Peyer's patch (tissue), 4 donors: ENCODE results near the gene CRACDL. TPM values are rescaled to one million over a fixed set of nuclear protein-coding genes. Genes with fewer than 3 reads are reported as not detected.
A peak's percentile ranks its signal among the peaks of the same experiment; 100 is the strongest.

Source experiments
- DNase-seq, 3 donors: peaks; one replicate each; pipeline ENCODE4 v3.0.0-alpha.2; 2017 to 2019
- H3K27ac ChIP-seq, 4 donors: fragments of 200-600 bp; sonication (generic); one replicate each; pipeline ENCODE4 v1.5.1; 2016 to 2019
- H3K27me3 ChIP-seq, 2 donors: fragments of 200-600 bp; sonication (generic); one replicate each; pipeline ENCODE4 v1.5.1; 2019
- H3K36me3 ChIP-seq, 3 donors: fragments of 200-600 bp; sonication (generic); one replicate each; pipeline ENCODE4 v1.5.1; 2016 to 2019
- H3K4me1 ChIP-seq, 4 donors: fragments of 200-600 bp; sonication (generic); one replicate each; pipeline ENCODE4 v1.5.1; 2016 to 2019
- H3K4me3 ChIP-seq, 4 donors: fragments of 200-600 bp; sonication (generic); 1 replicate in 3 of 4; 2 replicates in 1 of 4; pipeline ENCODE4 v1.5.1; 2016 to 2019; ENCODE audit warnings: mild to moderate bottlenecking in 1 of 4
- H3K9me3 ChIP-seq, 4 donors: fragments of 200-600 bp; sonication (generic); one replicate each; pipeline ENCODE4 v1.5.1; 2016 to 2019; ENCODE audit warnings: mild to moderate bottlenecking in 1 of 4
- POLR2A ChIP-seq, 2 donors: fragments of 450-650 bp; IDR thresholded peaks; one replicate each; pipeline ENCODE4 v1.5.1; 2017; ENCODE audit warnings: antibody characterized with exemption in 2 of 2, mild to moderate bottlenecking in 2 of 2, moderate library complexity in 2 of 2
- total RNA-seq, 4 donors: library from RNA; depleted of rRNA; stranded (reverse); fragments of >200 nt; gene quantifications; one replicate each; pipeline ENCODE4 v1.1.0, GENCODE V29; 2016
- TF ChIP-seq, protein P1 (sequence below), 6 experiments: fragments of 450-650 bp in 4 of 6; fragments of 200-600 bp in 2 of 6; sonication (generic) in 1 of 6; IDR thresholded peaks; one replicate each; pipeline ENCODE4 v1.5.1; 2017 to 2019; ENCODE audit warnings: antibody characterized with exemption in 6 of 6, mild to moderate bottlenecking in 3 of 6, moderate library complexity in 1 of 6

Gene CRACDL
- total RNA-seq, 4 donors from 2014 or later, result 3.3 to 36.5 (median 10.2) TPM

- DNase-seq, result no peak
- Histone ChIP-seq H3K4me1 (no peaks in the 10 kb centered on the region), H3K4me3 (no peak overlapping the region), H3K27me3 (no peaks in the 10 kb centered on the region), H3K9me3 (no peaks in the 10 kb centered on the region), H3K36me3 (no peaks in the 10 kb centered on the region), H3K27ac (no peak overlapping the region)
- TF ChIP-seq POLR2A (IDR thresholded peaks at IDR 0.05), result no peak
- TF ChIP-seq, protein P1, sequence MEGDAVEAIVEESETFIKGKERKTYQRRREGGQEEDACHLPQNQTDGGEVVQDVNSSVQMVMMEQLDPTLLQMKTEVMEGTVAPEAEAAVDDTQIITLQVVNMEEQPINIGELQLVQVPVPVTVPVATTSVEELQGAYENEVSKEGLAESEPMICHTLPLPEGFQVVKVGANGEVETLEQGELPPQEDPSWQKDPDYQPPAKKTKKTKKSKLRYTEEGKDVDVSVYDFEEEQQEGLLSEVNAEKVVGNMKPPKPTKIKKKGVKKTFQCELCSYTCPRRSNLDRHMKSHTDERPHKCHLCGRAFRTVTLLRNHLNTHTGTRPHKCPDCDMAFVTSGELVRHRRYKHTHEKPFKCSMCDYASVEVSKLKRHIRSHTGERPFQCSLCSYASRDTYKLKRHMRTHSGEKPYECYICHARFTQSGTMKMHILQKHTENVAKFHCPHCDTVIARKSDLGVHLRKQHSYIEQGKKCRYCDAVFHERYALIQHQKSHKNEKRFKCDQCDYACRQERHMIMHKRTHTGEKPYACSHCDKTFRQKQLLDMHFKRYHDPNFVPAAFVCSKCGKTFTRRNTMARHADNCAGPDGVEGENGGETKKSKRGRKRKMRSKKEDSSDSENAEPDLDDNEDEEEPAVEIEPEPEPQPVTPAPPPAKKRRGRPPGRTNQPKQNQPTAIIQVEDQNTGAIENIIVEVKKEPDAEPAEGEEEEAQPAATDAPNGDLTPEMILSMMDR (IDR thresholded peaks at IDR 0.05), result no peak
Measured at GRCh38 chr2:98924910-98925309, 11.1 kb downstream of the CRACDL start.

- Histone ChIP-seq H3K36me3 (no peaks in the 10 kb centered on the region), H3K4me1 (no peaks in the 10 kb centered on the region), H3K27me3 (no peaks in the 10 kb centered on the region), H3K4me3 (no peak overlapping the region), H3K27ac (no peak overlapping the region), H3K9me3 (no peaks in the 10 kb centered on the region)
- no peak for DNase-seq
- no peak for TF ChIP-seq POLR2A (IDR thresholded peaks at IDR 0.05)
- TF ChIP-seq, protein P1 (IDR thresholded peaks at IDR 0.05), result no peak
Measured at GRCh38 chr2:98924038-98924830, 11.8 kb downstream of the CRACDL start.

- no peak for TF ChIP-seq POLR2A (IDR thresholded peaks at IDR 0.05)
- TF ChIP-seq, protein P1 (IDR thresholded peaks at IDR 0.05), result peak in 2 of 6 experiments; percentile 22 to 36
- DNase-seq, result no peak
- no peaks in the 10 kb centered on the region for H3K4me1 ChIP-seq
- H3K4me3 ChIP-seq, result no peak overlapping the region
- H3K36me3 ChIP-seq, result no peaks in the 10 kb centered on the region
- H3K9me3 ChIP-seq, result no peaks in the 10 kb centered on the region
- no peaks in the 10 kb centered on the region for H3K27me3 ChIP-seq
- no peak overlapping the region for H3K27ac ChIP-seq
Measured at GRCh38 chr2:98923244-98923940, 12.6 kb downstream of the CRACDL start.

GRCh38 chr2:98921062-98921461 is 15.0 kb downstream of the CRACDL start:
- Histone ChIP-seq H3K36me3 (no peaks in the 10 kb centered on the region), H3K4me3 (no peak overlapping the region), H3K27ac (no peak overlapping the region), H3K27me3 (no peaks in the 10 kb centered on the region), H3K9me3 (no peaks in the 10 kb centered on the region), H3K4me1 (no peaks in the 10 kb centered on the region)
- DNase-seq, result peak in 1 of 3 donors; percentile 30
- TF ChIP-seq, protein P1 (IDR thresholded peaks at IDR 0.05), result no peak
- TF ChIP-seq POLR2A (IDR thresholded peaks at IDR 0.05), result no peak

DNA sequence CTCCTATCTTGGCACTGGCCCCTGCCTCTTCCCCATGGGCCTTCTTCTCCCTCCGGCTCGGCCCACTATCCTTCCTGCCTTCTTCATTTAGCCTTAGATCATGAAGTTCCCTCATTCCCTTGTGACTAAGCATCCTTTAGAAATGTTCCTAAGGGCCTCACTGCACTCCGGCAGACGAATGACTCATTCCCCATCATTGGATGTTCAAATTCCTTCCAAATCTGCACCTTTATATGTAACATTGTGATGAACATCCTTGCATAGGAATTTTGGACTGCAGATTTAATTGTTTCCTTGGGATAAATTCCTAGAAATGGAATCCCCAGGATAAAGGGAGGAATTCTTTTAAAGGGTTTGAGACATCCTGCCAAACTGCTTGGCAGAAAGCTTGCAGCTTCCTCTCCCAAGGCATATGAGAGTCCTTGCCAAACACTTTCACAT is 19.0 kb downstream of the CRACDL start:
- Histone ChIP-seq H3K27me3 (no peaks in the 10 kb centered on the region), H3K36me3 (no peaks in the 10 kb centered on the region), H3K4me3 (no peak overlapping the region), H3K27ac (no peak overlapping the region), H3K4me1 (no peaks in the 10 kb centered on the region), H3K9me3 (no peaks in the 10 kb centered on the region)
- TF ChIP-seq POLR2A (IDR thresholded peaks at IDR 0.05), result no peak
- TF ChIP-seq, protein P1 (IDR thresholded peaks at IDR 0.05), result no peak
- no peak for DNase-seq
